Liver (tissue), 9 donors: ENCODE measurements around the gene CRYGC. TPM values are rescaled to one million over a fixed set of nuclear protein-coding genes. Genes with fewer than 3 reads are reported as not detected.
"Not testable (repeated sequence)": the region's sequence is repeated elsewhere in the genome, so short reads cannot be mapped to it uniquely, and the experiment has no call there.

Source experiments
- DNase-seq: peaks from one replicate; pipeline ENCODE4 v3.0.0-alpha.2; 2017; ENCODE audit warnings: low spot score
- H3K27ac ChIP-seq, 2 donors: one replicate each; pipeline ENCODE4 v1.7.0; 2013; ENCODE audit warnings: inconsistent platforms in 2 of 2, low read length in 2 of 2, control low read depth in 1 of 2, low read depth in 1 of 2, mild to moderate bottlenecking in 1 of 2
- H3K27me3 ChIP-seq, 4 donors: one replicate each; pipeline versions ENCODE4 v1.6.1 to v1.7.0; 2013; ENCODE audit warnings: low read length in 3 of 4, inconsistent platforms in 1 of 4, mild to moderate bottlenecking in 1 of 4, moderate library complexity in 1 of 4; ENCODE audit not compliant: control insufficient read depth in 4 of 4, insufficient read depth in 4 of 4
- H3K36me3 ChIP-seq, 4 donors: one replicate each; pipeline versions ENCODE4 v1.6.1 to v1.7.0; 2013; ENCODE audit warnings: low read length in 3 of 4, mild to moderate bottlenecking in 3 of 4, low read depth in 1 of 4, moderate library complexity in 1 of 4; ENCODE audit not compliant: control insufficient read depth in 4 of 4, insufficient read depth in 3 of 4
- H3K4me1 ChIP-seq, 4 donors: one replicate each; pipeline versions ENCODE4 v1.6.1 to v1.7.0; 2013; ENCODE audit warnings: low read length in 3 of 4, mild to moderate bottlenecking in 3 of 4, moderate library complexity in 1 of 4; ENCODE audit not compliant: control insufficient read depth in 4 of 4, insufficient read depth in 4 of 4
- H3K4me3 ChIP-seq, 3 donors: one replicate each; pipeline versions ENCODE4 v1.6.1 to v1.7.0; 2013; ENCODE audit warnings: low read length in 3 of 3, control low read depth in 1 of 3, low read depth in 1 of 3, mild to moderate bottlenecking in 1 of 3
- H3K9ac ChIP-seq, 2 donors: one replicate each; pipeline ENCODE4 v1.7.0; 2013; ENCODE audit warnings: low read length in 2 of 2, mild to moderate bottlenecking in 2 of 2, moderate library complexity in 2 of 2, control low read depth in 1 of 2, low read depth in 1 of 2
- H3K9me3 ChIP-seq, 4 donors: one replicate each; pipeline versions ENCODE4 v1.6.1 to v1.7.0; 2013; ENCODE audit warnings: low read length in 3 of 4; ENCODE audit not compliant: control insufficient read depth in 4 of 4
- ATF3 ChIP-seq: IDR thresholded peaks from 2 replicates; pipeline ENCODE4 v1.6.1; 2016; ENCODE audit warnings: antibody characterized with exemption
- CTCF ChIP-seq: fragments of 150-350 bp; IDR thresholded peaks from 2 replicates; pipeline ENCODE4 v1.5.1; 2017; ENCODE audit warnings: improper control_type of control experiment, low read depth, low read length; ENCODE audit not compliant: missing input control
- EGR1 ChIP-seq, 2 donors: IDR thresholded peaks; 2 replicates each; pipeline ENCODE4 v1.6.1; 2016 to 2018; ENCODE audit warnings: antibody characterized with exemption in 2 of 2, low read depth in 2 of 2
- FOXA1 ChIP-seq: IDR thresholded peaks from 2 replicates; pipeline ENCODE4 v1.6.1; 2016; ENCODE audit warnings: antibody characterized with exemption
- GABPA ChIP-seq, 2 donors: IDR thresholded peaks in 1 of 2; conservative IDR thresholded peaks in 1 of 2; 2 replicates each; pipeline ENCODE4 v1.6.1; 2016; ENCODE audit warnings: antibody characterized with exemption in 2 of 2, mild to moderate bottlenecking in 1 of 2, moderate library complexity in 1 of 2
- HNF4A ChIP-seq, 2 donors: conservative IDR thresholded peaks; 2 replicates each; pipeline ENCODE4 v1.6.1; 2016; ENCODE audit warnings: antibody characterized with exemption in 2 of 2, mild to moderate bottlenecking in 2 of 2
- HNF4G ChIP-seq: IDR thresholded peaks from 2 replicates; pipeline ENCODE4 v1.6.1; 2016; ENCODE audit warnings: antibody characterized with exemption
- MAX ChIP-seq: IDR thresholded peaks from 2 replicates; pipeline ENCODE4 v1.6.1; 2016; ENCODE audit warnings: antibody characterized with exemption
- NR2F2 ChIP-seq: IDR thresholded peaks from 2 replicates; pipeline ENCODE4 v1.6.1; 2016; ENCODE audit warnings: antibody characterized with exemption
- RAD21 ChIP-seq, 2 donors: IDR thresholded peaks; 2 replicates each; pipeline ENCODE4 v1.6.1; 2016; ENCODE audit warnings: antibody characterized with exemption in 2 of 2, mild to moderate bottlenecking in 2 of 2
- REST ChIP-seq: IDR thresholded peaks from 2 replicates; pipeline ENCODE4 v1.6.1; 2016; ENCODE audit warnings: antibody characterized with exemption, mild to moderate bottlenecking
- RXRA ChIP-seq, 2 donors: IDR thresholded peaks; 2 replicates each; pipeline ENCODE4 v1.6.1; 2017 to 2018; ENCODE audit warnings: antibody characterized with exemption in 2 of 2, mild to moderate bottlenecking in 1 of 2
- SP1 ChIP-seq: IDR thresholded peaks from 2 replicates; pipeline ENCODE4 v1.6.1; 2018; ENCODE audit warnings: antibody characterized with exemption, mild to moderate bottlenecking
- TAF1 ChIP-seq: conservative IDR thresholded peaks from 2 replicates; pipeline ENCODE4 v1.6.1; 2016; ENCODE audit warnings: antibody characterized with exemption, mild to moderate bottlenecking
- YY1 ChIP-seq: IDR thresholded peaks from 2 replicates; pipeline ENCODE4 v1.6.1; 2016; ENCODE audit warnings: antibody characterized with exemption, mild to moderate bottlenecking
- ZBTB33 ChIP-seq: IDR thresholded peaks from 2 replicates; pipeline ENCODE4 v1.6.1; 2016; ENCODE audit warnings: antibody characterized with exemption
- WGBS: extraction: QIAGEN DNeasy Blood & Tissue Kit; methylation state at CpG from one replicate; pipeline ENCODE4 v1.1.7; 2013; 5-methylcytosine and 5-hydroxymethylcytosine counted together
- polyA plus RNA-seq, 2 donors: library from polyadenylated mRNA; stranded (reverse) in 1 of 2; unstranded in 1 of 2; fragments of 200-250 nt in 1 of 2; fragments of >200 nt in 1 of 2; fragmentation: Nextera tagmentation in 1 of 2; extraction: Ambion mirVana in 1 of 2; gene quantifications; one replicate each; pipeline versions ENCODE4 v1.2.1 to v1.2.3, GENCODE V29; 2013 to 2015
- total RNA-seq, 2 donors: library from RNA; depleted of rRNA; stranded (reverse); fragments of >200 nt; gene quantifications; one replicate each; pipeline ENCODE4 v1.2.3, GENCODE V29; 2014
- donor health status: healthy.
- donor health status: healthy.
- donor health status: healthy.
- donor health status: healthy.
- donor health status: healthy.

Gene CRYGC
- total and polyA plus RNA-seq, 4 donors, result not detected

GRCh38 chr2:208139447-208139846 is 9.8 kb upstream of the CRYGC start:
- no peak for TF ChIP-seq REST
- no peak for TF ChIP-seq SP1
- no peak for TF ChIP-seq NR2F2
- no peak for TF ChIP-seq TAF1
- TF ChIP-seq RAD21 (IDR thresholded peaks at IDR 0.05), result no peak
- TF ChIP-seq HNF4G, result no peak
- no peak for TF ChIP-seq HNF4A (conservative IDR thresholded peaks at IDR 0.05)
- TF ChIP-seq YY1, result no peak
- no peak for DNase-seq
- H3K27me3 ChIP-seq, result no peaks in the 10 kb centered on the region

GRCh38 chr2:208138334-208138733 is 8.7 kb upstream of the CRYGC start:
- H3K9ac ChIP-seq, H3K36me3 ChIP-seq, H3K27me3 ChIP-seq, H3K9me3 ChIP-seq, DNase-seq, H3K27ac ChIP-seq, H3K4me1 ChIP-seq, H3K4me3 ChIP-seq: not testable (repeated sequence)
- 97% methylated on average over 7 of the region's 7 CpGs for WGBS

More at GRCh38 chr2:208139447-208139846, 9.8 kb upstream of the CRYGC start:
- Histone ChIP-seq H3K4me3 (no peak overlapping the region), H3K36me3 (no peaks in the 10 kb centered on the region), H3K9me3 (no peaks in the 10 kb centered on the region), H3K4me1 (peaks cover 0 to 3% (median 0%) of the 10 kb centered on the region in 4 donors), H3K9ac (no peak overlapping the region), H3K27ac (no peak overlapping the region)
- WGBS, result 94% methylated on average over 18 of the region's 18 CpGs

GRCh38 chr2:208136716-208137094 is 7.1 kb upstream of the CRYGC start:
- no peak for DNase-seq
- Histone ChIP-seq H3K36me3 (no peaks in the 10 kb centered on the region), H3K4me3 (no peak overlapping the region), H3K27ac (no peak overlapping the region), H3K9me3 (no peaks in the 10 kb centered on the region), H3K9ac (no peak overlapping the region), H3K27me3 (no peaks in the 10 kb centered on the region), H3K4me1 (peaks cover 0 to 3% (median 0%) of the 10 kb centered on the region in 4 donors)
- 94% methylated on average over 2 of the region's 2 CpGs for WGBS
- TF ChIP-seq TAF1 (no peak), CTCF (no peak), FOXA1 (no peak), ATF3 (no peak), YY1 (no peak), EGR1 (IDR thresholded peaks at IDR 0.05; ENCODE audit: low read depth in 2 of 2) (no peak), HNF4G (no peak), REST (no peak), MAX (no peak), ZBTB33 (no peak), RAD21 (IDR thresholded peaks at IDR 0.05) (no peak), RXRA (IDR thresholded peaks at IDR 0.05) (no peak), GABPA (IDR thresholded peaks at IDR 0.05 in 1 of 2, conservative IDR thresholded peaks at IDR 0.05 in 1 of 2) (no peak), SP1 (no peak), HNF4A (conservative IDR thresholded peaks at IDR 0.05) (no peak), NR2F2 (no peak)
